Measurements from ENCODE around the gene KCNMA1.

Gene KCNMA1

GRCh38 chr10:77374189-77374656 lies 263.4 kb downstream of the KCNMA1 start:
- DNase-seq (ENCODE audit: low read depth): no peak
- no peak overlapping the region for H3K4me3 ChIP-seq (ENCODE audit: low read depth, low read length)
- no peak for TF ChIP-seq CTCF (IDR thresholded peaks at IDR 0.05; ENCODE audit: insufficient read depth, low read depth, low read length, missing control alignments)

- TF ChIP-seq CTCF (IDR thresholded peaks at IDR 0.05; ENCODE audit: insufficient read depth, low read depth, low read length, missing control alignments): no peak
Measured at GRCh38 chr10:77371848-77372799, 265.5 kb downstream of the KCNMA1 start.

GRCh38 chr10:77371421-77371820 lies 266.2 kb downstream of the KCNMA1 start:
- no peak for TF ChIP-seq CTCF (IDR thresholded peaks at IDR 0.05; ENCODE audit: insufficient read depth, low read depth, low read length, missing control alignments)
- no peak overlapping the region for H3K4me3 ChIP-seq (ENCODE audit: low read depth, low read length)
- DNase-seq (ENCODE audit: low read depth): no peak

More at GRCh38 chr10:77371848-77372799, 265.5 kb downstream of the KCNMA1 start:
- no peak overlapping the region for H3K4me3 ChIP-seq (ENCODE audit: low read depth, low read length)
- DNase-seq (ENCODE audit: low read depth): no peak

- TF ChIP-seq CTCF (IDR thresholded peaks at IDR 0.05; ENCODE audit: insufficient read depth, low read depth, low read length, missing control alignments): no peak
- H3K4me3 ChIP-seq (ENCODE audit: low read depth, low read length): no peak overlapping the region
- DNase-seq (ENCODE audit: low read depth): no peak
Measured at GRCh38 chr10:77368006-77368405, 269.6 kb downstream of the KCNMA1 start.

GRCh38 chr10:77363210-77363609 lies 274.4 kb downstream of the KCNMA1 start:
- DNase-seq (ENCODE audit: low read depth): no peak
- TF ChIP-seq CTCF (IDR thresholded peaks at IDR 0.05; ENCODE audit: insufficient read depth, low read depth, low read length, missing control alignments): no peak
- H3K4me3 ChIP-seq (ENCODE audit: low read depth, low read length): no peak overlapping the region

- no peak for TF ChIP-seq CTCF (IDR thresholded peaks at IDR 0.05; ENCODE audit: insufficient read depth, low read depth, low read length, missing control alignments)
- H3K4me3 ChIP-seq (ENCODE audit: low read depth, low read length): no peak overlapping the region
- no peak for DNase-seq (ENCODE audit: low read depth)
Measured at GRCh38 chr10:77361831-77362230, 275.8 kb downstream of the KCNMA1 start.

Measured in GM12865 (cell line).